Measurements from ENCODE around the gene SECTM1.
"Not testable (repeated sequence)": the region's sequence is repeated elsewhere in the genome, so short reads cannot be mapped to it uniquely, and the experiment has no call there.

Gene SECTM1

DNA sequence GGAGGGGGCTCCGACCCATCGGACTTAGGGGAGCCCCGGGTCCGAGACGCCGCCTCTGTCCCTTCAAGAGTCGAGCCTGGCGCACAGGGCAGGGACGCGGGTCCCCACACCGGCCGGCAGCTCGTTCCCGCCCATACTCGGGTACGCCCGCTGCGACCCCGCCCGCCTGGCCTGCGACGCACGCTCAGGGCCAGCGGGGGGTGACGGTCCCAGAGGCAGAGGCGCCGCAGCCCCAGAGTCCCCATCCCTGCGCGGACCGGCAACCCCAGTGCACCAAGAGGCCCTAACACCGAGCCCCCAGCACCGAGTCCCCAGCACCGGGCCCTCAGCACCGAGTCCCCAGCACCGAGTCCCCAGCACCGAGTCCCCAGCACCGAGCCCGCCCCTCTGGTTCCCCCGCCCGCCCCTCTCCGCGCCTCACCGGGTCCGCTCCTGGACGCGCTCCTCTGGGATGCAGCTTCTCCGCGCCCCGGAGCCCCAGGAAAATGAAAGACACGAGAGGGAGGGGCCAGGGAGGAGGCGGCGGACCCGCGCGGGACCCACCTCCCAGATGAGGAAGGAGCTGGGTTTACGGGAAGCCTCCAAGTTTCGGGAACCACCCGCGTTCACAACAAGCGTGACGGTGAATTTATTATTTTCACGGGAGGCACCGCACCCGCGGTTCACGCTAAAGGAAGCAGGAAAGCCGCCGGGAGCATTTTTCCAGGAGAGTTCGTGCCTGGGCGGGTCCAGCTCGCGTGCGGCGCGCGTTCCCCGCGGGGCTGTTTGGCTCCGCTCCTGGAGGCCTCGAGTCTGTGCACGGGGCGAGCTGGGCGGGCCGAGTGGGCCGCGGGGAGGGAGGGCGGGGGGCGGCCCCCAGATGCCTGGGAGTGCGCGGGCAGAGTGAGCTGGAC, at the start of gene SECTM1:
Gene SECTM1 (minus strand): TSS at position 488 of the 893 bp plus-strand sequence. CDS start 6,526 bp downstream, outside the sequence.
- DNase-seq (ENCODE audit: low spot score): peak; percentile 88

DNA sequence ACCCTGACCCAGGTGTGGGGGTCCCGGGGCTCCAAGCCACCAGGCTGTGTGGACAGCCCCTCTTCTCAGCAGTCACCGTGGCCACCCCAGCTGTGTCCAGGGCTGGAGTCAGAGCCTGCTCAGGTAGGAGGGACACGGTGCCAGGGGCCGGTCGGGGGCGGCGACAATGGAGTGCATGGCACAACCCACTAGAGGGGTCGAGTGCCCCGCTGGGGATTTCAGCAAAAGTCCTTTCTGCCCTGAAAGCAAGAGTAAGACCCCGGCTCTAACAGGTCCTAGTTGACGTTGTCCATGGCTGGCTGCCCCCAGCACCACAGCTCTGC, 49.3 kb upstream of the SECTM1 start:
- DNase-seq (ENCODE audit: low spot score): no peak

DNA sequence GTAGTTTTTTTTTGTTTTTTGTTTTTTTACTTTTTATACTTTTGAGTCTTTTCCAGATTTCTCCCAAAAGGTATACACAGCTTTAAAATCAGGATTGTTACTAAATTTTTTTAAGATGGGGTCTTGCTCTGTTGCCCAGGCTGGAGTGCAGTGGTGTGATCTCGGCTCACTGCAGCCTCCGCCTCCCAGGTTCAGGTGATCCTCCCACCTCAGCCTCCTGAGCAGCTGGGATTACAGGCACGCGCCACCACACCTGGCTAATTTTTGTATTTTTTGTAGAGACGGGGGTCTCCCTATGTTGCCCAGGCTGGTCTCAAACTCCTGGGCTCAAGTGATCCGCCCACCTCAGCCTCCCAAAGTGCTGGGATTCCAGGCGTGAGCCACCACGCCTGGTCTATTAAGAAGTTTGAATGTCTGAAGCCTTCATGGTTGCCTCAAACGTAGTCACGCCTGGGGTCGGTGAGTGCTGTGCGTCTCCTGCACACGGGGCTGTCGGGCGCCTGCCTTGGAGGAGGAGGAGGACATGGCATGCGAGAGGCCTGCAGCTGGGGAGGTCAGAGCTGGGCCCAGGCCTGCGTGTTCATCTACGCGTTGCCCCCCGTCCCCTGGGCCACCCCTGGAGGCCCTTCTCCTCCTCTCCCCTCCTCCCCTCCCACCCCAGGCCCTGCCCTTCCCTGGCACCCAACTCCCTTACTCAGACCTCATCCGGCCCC, 48.8 kb upstream of the SECTM1 start:
- not testable (repeated sequence) for DNase-seq (ENCODE audit: low spot score)

DNA sequence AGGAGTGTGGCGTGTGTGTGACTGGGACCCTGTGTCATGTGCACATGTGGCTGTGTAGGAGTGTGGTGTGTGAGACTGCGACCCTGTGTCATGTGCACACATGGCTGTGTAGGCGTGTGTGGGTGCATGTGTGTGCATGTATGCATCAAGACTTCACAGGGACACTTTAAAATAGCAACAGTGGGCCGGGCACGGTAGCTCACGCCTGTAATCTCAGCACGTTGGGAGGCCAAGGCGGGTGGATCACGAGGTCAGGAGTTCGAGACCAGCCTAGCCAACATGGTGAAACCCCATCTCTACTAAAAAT, 48.1 kb upstream of the SECTM1 start:
- not testable (repeated sequence) for DNase-seq (ENCODE audit: low spot score)

DNA sequence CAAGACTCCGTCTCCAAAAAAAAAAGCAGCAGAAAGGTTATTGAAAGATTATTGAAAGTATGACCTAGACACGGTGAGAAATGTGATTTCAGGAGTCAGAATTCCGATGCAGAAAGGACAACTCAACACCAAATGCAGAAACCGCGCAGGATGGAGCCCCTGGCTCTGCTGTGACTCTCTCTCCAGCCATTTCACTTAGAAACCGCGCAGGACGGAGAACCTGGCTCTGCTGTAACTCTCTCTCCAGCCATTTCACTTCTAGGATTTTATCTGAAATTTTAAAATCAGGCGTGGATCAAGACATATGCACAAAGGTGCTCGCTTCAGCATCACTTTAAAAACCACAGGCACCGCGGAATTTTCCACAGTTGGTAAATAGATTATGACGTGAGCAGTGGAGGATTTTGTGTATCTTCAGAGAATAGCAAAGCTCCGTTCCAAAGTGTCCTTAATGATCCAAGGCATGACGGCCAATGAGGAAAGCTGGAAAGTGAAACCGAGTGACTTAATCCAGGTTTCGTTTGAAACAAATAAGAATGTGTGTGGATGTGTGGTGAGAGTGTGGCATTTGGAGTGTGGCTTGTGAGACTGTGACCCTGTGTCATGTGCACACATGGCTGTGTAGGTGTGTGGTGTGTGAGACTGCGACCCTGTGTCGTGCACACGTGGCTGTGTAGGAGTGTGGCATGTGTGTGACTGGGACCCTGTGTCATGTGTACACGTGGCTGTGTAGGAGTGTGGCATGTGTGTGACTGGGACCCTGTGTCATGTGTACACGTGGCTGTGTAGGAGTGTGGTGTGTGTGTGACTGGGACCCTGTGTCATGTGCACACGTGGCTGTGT, 47.5 kb upstream of the SECTM1 start:
- peak; percentile 65 for DNase-seq (ENCODE audit: low spot score)

DNA sequence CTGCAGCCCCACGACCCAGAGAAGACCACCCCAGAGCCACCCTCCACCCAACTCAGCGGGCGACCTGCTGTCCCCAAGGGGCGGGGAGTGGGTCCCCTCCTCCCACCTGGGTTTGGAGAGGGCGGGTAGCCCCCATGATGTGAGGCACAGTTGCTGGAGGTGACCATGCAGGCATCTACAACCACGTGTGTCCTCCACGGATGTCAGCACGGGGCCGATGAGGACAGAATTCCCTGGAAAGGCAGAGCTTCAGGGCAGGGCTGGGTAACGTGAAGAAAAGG, 45.1 kb upstream of the SECTM1 start:
- no peak for DNase-seq (ENCODE audit: low spot score)

DNA sequence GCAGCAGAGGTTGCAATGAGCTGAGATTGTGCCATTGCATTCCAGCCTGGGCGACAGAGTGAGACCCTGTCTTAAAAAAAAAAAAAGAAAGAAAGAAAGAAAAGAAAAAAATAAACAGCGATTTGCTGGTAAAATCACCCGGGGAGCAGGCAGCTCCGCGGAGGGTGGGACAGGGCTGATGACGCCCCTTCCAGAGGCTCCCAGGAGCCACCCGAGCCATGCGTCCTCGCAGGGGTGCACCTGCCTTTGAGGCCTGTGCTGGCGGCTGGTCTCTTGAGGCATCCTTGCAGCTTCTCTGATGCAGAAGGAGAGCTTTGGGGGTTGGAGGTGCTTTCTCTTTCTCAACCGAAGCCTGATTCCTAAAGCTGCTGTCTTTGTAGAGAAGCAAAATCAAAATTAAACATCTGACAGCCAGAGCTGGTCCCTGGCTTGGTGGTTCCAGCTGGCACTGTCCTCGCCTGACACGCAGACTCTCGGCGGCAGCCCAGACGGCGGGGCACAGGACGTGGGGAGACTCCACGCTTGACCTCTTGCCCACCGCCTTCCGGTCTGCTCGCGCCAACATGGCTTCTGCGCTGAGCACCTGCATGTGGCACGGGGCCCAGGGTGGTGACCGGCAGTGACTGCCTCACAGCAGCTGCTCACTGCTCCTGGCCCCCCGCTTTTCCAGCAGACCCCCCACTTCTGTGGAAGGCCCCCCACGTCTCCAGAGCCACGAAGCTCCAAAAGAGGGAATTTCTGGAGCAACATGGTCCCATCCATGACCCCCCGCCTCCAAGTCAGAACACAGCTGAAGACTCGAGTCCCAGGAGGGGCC, 44.6 kb upstream of the SECTM1 start:
- DNase-seq (ENCODE audit: low spot score): no peak

DNA sequence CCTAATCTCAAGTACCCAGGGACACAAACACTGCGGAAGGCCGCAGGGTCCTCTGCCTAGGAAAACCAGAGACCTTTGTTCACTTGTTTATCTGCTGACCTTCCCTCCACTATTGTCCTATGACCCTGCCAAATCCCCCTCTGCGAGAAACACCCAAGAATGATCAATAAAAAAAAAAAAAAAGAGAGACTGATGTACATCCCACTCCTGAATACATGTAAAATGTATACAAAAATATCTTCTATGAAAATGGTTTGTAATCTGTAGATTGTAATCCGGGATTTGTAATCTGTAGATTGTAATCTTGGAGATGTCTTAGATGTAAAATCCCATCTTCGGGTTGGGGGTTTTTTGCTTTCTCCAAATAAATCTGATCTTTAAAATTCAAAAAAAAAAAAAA, 43.7 kb upstream of the SECTM1 start:
- not testable (repeated sequence) for DNase-seq (ENCODE audit: low spot score)

DNA sequence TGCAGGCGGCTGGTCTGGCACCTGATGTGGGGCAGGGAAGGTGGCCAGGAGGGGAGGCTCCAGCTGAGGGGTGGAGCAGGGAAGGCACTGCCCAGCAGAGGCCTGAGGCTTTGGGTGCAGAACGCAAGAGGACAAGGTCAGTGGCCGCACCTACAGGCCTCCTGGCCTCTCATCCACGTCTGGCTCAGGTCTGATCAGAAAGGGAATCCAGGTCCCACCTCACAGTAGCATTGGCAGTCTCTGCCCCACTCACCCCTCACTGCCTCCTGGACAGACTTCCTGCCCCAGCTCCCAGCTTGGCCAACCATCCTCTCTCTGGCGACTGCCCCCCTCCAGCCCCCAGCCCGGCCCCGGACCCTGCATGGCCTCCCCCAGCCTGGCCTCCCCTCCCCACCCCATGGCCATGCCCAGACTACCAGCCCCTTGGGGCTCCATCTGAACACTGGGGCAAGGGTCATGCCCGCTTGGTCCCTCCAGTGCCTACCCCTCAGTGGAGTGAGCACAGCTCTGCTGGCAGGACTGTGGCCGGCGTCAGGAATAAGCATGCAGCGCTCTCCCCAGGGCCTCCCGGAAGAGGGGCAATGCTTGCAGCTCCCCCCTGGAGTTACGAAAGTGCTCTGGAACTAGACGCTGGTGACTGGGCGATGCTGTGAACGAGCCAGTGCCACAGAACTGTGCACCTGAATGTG, 42.6 kb upstream of the SECTM1 start:
- DNase-seq (ENCODE audit: low spot score): no peak

DNA sequence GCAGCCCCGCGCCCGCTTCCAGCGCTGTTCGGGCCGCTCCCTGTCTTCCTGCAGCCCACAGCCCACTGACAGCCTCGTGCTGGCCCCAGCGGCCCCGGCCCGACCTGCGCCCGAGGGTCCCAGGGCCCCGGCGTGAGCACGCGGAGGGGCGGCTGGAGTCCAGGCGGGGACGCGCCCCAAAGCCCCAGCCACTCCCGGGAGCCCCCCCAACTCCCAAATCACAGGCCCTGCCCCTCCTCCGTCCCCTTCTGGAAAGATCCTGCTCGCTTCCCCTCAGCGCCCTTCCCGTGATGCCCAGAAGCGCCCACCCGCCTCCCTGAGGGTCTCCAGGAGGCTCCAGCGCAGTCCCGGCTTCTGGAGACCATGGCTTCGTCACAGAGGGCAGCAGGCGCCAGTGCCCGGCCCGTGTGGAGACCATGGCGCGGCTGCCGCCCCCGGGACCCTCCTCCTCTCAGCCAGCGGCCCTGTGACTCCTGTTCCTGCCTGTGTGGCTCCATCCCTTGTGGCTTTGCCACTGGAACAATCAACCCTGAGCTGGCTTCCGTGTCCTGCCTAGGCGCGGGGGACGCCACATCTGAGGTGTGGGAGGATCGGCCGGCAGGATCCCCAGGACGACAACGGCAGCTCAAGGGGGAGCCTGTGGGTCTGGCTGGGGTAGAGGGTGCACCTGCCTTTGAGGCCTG, 41.9 kb upstream of the SECTM1 start:
- DNase-seq (ENCODE audit: low spot score): no peak

DNA sequence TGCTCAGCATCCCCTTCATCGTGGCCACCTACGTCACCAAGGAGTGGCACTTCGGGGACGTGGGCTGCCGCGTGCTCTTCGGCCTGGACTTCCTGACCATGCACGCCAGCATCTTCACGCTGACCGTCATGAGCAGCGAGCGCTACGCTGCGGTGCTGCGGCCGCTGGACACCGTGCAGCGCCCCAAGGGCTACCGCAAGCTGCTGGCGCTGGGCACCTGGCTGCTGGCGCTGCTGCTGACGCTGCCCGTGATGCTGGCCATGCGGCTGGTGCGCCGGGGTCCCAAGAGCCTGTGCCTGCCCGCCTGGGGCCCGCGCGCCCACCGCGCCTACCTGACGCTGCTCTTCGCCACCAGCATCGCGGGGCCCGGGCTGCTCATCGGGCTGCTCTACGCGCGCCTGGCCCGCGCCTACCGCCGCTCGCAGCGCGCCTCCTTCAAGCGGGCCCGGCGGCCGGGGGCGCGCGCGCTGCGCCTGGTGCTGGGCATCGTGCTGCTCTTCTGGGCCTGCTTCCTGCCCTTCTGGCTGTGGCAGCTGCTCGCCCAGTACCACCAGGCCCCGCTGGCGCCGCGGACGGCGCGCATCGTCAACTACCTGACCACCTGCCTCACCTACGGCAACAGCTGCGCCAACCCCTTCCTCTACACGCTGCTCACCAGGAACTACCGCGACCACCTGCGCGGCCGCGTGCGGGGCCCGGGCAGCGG, 41.2 kb upstream of the SECTM1 start:
- no peak for DNase-seq (ENCODE audit: low spot score)

DNA sequence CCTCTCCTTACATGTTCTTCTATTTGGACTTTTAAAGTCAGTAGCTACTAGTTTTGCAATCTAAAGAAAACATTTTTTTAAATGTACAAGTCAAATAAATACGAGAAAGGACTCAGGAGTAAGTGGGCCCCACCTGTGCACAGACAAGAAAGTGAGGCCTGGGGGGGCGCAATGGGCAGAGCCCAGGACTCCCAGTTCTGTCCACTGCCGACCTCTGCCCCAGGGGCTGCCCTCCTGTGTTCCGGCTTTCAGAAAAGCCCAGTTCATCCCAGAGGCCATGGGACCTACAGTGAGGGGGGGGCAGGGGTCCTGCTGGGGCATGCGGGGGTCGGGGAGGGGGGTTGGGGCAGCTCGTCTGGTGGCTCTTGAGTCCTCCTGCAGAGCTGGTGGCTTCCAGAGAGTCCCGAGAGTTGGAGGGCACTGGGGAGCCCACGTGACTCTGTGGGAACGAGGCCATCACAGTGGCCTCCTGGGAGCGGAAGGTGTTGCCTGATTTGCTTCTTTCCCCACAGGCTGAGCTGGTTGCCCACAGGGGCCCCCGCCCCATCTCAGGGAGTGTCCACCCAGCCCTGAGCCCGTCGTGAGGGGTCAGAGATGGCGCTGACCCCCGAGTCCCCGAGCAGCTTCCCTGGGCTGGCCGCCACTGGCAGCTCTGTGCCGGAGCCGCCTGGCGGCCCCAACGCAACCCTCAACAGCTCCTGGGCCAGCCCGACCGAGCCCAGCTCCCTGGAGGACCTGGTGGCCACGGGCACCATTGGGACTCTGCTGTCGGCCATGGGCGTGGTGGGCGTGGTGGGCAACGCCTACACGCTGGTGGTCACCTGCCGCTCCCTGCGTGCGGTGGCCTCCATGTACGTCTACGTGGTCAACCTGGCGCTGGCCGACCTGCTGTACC, 40.4 kb upstream of the SECTM1 start:
- no peak for DNase-seq (ENCODE audit: low spot score)

DNA sequence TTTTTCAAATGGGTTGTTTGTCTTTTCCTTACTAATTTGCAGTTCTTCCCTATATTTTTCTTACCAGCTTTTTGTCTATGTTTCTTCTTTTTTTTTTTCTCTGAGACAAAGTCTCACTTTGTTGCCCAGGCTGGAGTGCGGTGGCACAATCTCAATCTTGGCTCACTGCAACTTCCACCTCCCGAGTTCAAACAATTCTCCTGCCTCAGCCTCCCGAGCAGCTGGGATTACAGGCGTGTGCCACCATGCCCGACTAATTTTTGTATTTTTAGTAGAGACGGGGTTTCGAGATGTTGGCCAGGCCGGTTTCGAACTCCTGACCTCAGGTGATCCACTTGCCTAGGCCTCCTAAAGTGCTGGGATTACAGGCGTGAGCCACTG, 39.5 kb upstream of the SECTM1 start:
- DNase-seq (ENCODE audit: low spot score): not testable (repeated sequence)

DNA sequence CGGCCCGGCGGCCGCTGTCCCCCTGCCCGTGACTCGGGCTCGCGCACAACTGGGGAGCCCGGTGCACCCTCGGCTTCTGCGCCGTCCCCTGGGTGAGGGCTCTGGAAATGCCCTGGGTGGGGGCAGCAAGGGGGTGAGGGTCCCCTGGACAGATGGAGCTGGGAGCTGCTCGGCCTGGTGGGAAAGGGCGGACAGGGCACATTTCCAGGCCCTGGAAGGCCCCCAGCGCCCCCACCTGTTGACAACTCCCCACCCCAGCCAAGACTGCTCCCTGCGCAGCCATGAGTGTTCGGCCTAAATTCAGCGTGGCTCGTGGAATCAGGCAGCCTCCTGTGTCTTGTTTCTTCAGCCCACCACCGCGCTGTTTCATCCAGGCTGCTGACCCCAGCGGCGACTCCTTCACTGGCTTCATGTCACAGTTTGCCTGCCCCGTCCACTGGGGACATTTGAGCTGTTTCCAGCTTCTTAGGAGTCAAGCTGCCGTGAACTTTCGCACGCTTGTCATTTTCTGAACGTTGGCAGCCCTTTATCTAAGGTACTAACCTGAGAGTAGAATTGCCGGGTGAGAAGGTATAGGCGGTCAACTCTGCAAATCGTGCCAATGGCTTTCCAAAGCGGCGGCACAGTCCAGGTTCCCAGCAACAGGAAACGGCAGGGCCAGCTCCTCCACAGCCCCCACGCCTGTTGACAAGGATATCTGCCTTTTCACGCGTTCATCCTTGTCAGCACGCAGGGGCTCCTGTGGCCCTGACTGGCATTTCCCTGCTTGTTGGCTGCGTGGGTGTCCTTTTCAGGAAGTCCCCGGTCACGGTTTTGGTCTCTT, 38.9 kb upstream of the SECTM1 start:
- DNase-seq (ENCODE audit: low spot score): no peak

DNA sequence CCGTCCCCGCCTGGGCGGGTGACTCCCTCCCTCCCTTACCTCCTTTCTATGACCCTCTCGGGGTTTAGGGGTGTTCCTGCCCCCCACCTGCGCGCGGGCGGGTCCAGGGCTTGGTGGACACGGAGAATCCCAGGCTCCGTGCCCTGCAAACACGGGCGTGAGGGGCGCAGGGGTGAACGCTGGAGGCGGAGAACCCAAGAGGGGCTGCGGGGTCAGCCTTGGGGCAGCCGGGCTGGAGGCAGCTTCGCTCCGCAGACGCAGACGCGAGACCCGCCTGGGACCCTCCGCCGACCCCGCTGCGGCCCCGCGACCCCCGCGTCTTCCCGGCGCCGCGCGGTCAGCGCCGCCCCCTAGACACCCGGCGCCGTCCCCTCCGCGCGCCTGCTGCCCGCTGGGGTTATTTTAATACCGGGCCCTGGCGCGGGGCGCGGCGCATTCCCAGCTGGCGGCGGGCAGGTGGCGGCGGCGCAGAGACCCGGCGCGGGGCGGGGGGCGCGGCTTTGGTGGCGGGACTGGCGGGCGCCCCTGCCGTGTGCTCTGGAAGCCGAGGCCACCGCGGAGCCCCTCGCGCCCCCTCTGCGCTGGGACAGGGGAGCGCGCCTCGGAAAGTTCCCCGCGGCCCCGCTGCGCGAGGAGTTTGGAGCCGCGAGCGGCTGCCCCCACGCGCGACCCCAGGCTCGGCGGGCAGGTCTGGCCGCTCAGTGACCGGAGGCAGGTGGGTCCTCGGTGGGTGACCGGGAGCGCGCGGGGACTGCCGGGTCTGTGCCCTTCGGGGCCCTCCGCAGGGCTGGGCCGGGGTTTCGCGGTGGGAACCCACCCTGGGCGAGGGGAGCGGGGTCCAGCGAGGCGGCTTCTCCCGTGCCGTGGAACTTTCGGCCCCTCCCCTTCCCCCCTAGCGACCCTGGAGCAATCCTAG, 38.0 kb upstream of the SECTM1 start, which contains the start of gene UTS2R:
Gene UTS2R (plus strand): TSS at position 433 of the 916 bp plus-strand sequence. CDS start 2,560 bp downstream, outside the sequence.
- DNase-seq (ENCODE audit: low spot score): no peak

DNA sequence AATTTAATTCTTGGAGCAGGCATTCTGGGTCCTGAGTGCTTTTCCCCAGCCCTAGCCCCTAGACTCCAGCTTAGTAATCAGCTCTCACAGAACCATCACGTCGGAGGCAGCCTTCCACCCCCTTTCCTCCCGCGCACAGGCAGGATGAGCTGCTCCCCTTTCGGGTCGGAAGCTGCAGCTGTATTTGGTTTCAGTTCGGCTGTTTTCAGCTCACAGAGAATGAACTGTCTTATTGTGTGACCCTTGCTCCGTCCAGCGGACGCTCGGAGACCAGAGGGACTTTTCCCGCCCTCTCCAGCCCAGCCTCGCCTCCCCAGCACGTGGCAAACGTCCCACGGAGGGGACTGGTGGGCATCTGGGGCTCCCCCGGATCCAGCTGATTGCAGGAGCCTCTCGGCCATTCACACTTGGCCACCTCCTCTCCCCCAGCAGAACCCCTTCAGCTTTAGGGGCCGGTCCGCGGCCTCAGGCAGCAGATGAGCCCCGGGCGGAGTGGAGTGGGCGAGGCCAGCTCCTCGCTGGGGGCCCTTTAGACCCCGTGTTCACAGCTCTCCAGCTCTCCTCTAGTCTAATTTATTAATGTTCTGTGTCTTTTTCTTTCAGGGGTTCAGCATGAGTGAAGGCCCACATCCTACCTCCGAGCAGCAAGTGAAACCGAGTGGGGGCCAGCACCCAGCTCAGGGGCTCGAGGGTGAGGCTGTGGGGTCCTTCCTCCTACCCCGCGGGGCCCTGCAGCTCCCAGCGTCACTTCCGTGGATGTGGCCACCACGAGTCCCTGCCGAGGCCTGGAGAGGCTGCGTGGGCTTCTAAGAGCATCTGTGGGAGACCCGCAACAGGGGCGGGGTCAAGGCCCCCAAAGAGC, 37.1 kb upstream of the SECTM1 start:
- DNase-seq (ENCODE audit: low spot score): no peak
